ENCODE results near the gene NEUROD2. TPM values are rescaled to one million over a fixed set of nuclear protein-coding genes. Genes with fewer than 3 reads are reported as not detected.

The NEUROD2 gene
- total and polyA plus RNA-seq, 4 donors = not detected

- Histone ChIP-seq H3K9ac (ENCODE audit: low read depth in 1 of 2, low read length in 2 of 2) (no peak overlapping the region), H3K27me3 (ENCODE audit: control insufficient read depth in 4 of 4, insufficient read depth in 4 of 4, low read length in 3 of 4) (no peaks in the 10 kb centered on the region), H3K27ac (ENCODE audit: low read depth in 1 of 2, low read length in 2 of 2) (no peak overlapping the region), H3K4me1 (ENCODE audit: control insufficient read depth in 4 of 4, insufficient read depth in 4 of 4, low read length in 3 of 4) (peaks cover 3 to 6% (median 4%) of the 10 kb centered on the region in 4 donors), H3K4me3 (ENCODE audit: low read depth in 1 of 3, low read length in 3 of 3) (no peak overlapping the region), H3K9me3 (ENCODE audit: control insufficient read depth in 4 of 4, low read length in 3 of 4) (no peaks in the 10 kb centered on the region), H3K36me3 (ENCODE audit: control insufficient read depth in 4 of 4, insufficient read depth in 3 of 4, low read depth in 1 of 4, low read length in 3 of 4) (peaks cover 0 to 5% (median under 1%) of the 10 kb centered on the region in 4 donors)
- TF ChIP-seq ZBTB33 (IDR thresholded peaks at IDR 0.05) = no peak
- TF ChIP-seq REST (IDR thresholded peaks at IDR 0.05) = no peak
- no peak for TF ChIP-seq HNF4G (IDR thresholded peaks at IDR 0.05)
- TF ChIP-seq GABPA (IDR thresholded peaks at IDR 0.05 in 1 of 2, conservative IDR thresholded peaks at IDR 0.05 in 1 of 2) = no peak
- no peak for TF ChIP-seq FOXA2 (IDR thresholded peaks at IDR 0.05)
- no peak for TF ChIP-seq FOXA1 (IDR thresholded peaks at IDR 0.05)
- no peak for TF ChIP-seq MAX (IDR thresholded peaks at IDR 0.05)
- no peak for TF ChIP-seq JUND (IDR thresholded peaks at IDR 0.05)
- TF ChIP-seq SP1 (IDR thresholded peaks at IDR 0.05) = no peak
- no peak for TF ChIP-seq HNF4A (conservative IDR thresholded peaks at IDR 0.05)
- TF ChIP-seq RAD21 (IDR thresholded peaks at IDR 0.05) = no peak
- no peak for TF ChIP-seq NR2F2 (IDR thresholded peaks at IDR 0.05)
- TF ChIP-seq TAF1 (conservative IDR thresholded peaks at IDR 0.05) = no peak
- no peak for TF ChIP-seq RXRA (IDR thresholded peaks at IDR 0.05)
- TF ChIP-seq YY1 (IDR thresholded peaks at IDR 0.05) = no peak
- 87% methylated on average over 12 of the region's 12 CpGs for WGBS
- DNase-seq (ENCODE audit: low spot score) = no peak
These were observed 45.6 kb upstream of the NEUROD2 start for GRCh38 chr17:39653316-39653661.

GRCh38 chr17:39652587-39653315, 45.0 kb upstream of the NEUROD2 start:
- no peaks in the 10 kb centered on the region for H3K9me3 ChIP-seq (ENCODE audit: control insufficient read depth in 4 of 4, low read length in 3 of 4)
- WGBS = 80% methylated on average over 7 of the region's 7 CpGs
- no peak overlapping the region for H3K4me3 ChIP-seq (ENCODE audit: low read depth in 1 of 3, low read length in 3 of 3)
- no peak for TF ChIP-seq ATF3 (IDR thresholded peaks at IDR 0.05)
- no peak for TF ChIP-seq TAF1 (conservative IDR thresholded peaks at IDR 0.05)
- TF ChIP-seq MAX (IDR thresholded peaks at IDR 0.05) = no peak
- no peak for TF ChIP-seq SP1 (IDR thresholded peaks at IDR 0.05)
- TF ChIP-seq FOXA1 (IDR thresholded peaks at IDR 0.05) = no peak
- TF ChIP-seq RXRA (IDR thresholded peaks at IDR 0.05) = no peak
- no peak for TF ChIP-seq RAD21 (IDR thresholded peaks at IDR 0.05)
- no peak for TF ChIP-seq REST (IDR thresholded peaks at IDR 0.05)
- no peak for TF ChIP-seq NR2F2 (IDR thresholded peaks at IDR 0.05)
- TF ChIP-seq YY1 (IDR thresholded peaks at IDR 0.05) = no peak
- no peak for TF ChIP-seq HNF4G (IDR thresholded peaks at IDR 0.05)
- H3K9ac ChIP-seq (ENCODE audit: low read depth in 1 of 2, low read length in 2 of 2) = no peak overlapping the region
- no peaks in the 10 kb centered on the region for H3K27me3 ChIP-seq (ENCODE audit: control insufficient read depth in 4 of 4, insufficient read depth in 4 of 4, low read length in 3 of 4)
- no peak overlapping the region for H3K27ac ChIP-seq (ENCODE audit: low read depth in 1 of 2, low read length in 2 of 2)
- H3K36me3 ChIP-seq (ENCODE audit: control insufficient read depth in 4 of 4, insufficient read depth in 3 of 4, low read depth in 1 of 4, low read length in 3 of 4) = no peaks in the 10 kb centered on the region
- no peak for DNase-seq (ENCODE audit: low spot score)
- peaks cover 3 to 6% (median 4%) of the 10 kb centered on the region in 4 donors for H3K4me1 ChIP-seq (ENCODE audit: control insufficient read depth in 4 of 4, insufficient read depth in 4 of 4, low read length in 3 of 4)

Measured in liver (tissue), 9 donors.